Neutrophil (primary cell): ENCODE measurements around the gene MS4A2.

Source experiments
- H3K27ac ChIP-seq: fragments of 200-600 bp; sonication (generic); 2 replicates; pipeline ENCODE4 v1.5.1; 2016; ENCODE audit warnings: mild to moderate bottlenecking, moderate library complexity
- H3K27me3 ChIP-seq: fragments of 200-600 bp; sonication (generic); 2 replicates; pipeline ENCODE4 v1.6.0; 2016; ENCODE audit warnings: mild to moderate bottlenecking
- H3K36me3 ChIP-seq: fragments of 200-600 bp; sonication (generic); 2 replicates; pipeline ENCODE4 v1.5.1; 2017
- H3K4me1 ChIP-seq, 2 experiments: fragments of 200-600 bp in 1 of 2; sonication (generic) in 1 of 2; 1 replicate in 1 of 2; 2 replicates in 1 of 2; pipeline versions ENCODE4 v1.5.1 to v1.6.1; 2013 to 2016; ENCODE audit warnings: low read depth in 1 of 2, low read length in 1 of 2, mild to moderate bottlenecking in 1 of 2, moderate library complexity in 1 of 2; ENCODE audit not compliant: control insufficient read depth in 1 of 2, insufficient read depth in 1 of 2
- H3K4me3 ChIP-seq, 2 experiments: fragments of 200-600 bp in 1 of 2; sonication (generic) in 1 of 2; 1 replicate in 1 of 2; 2 replicates in 1 of 2; pipeline ENCODE4 v1.5.1; 2013 to 2016; ENCODE audit warnings: low read depth in 1 of 2, low read length in 1 of 2, mild to moderate bottlenecking in 1 of 2, moderate library complexity in 1 of 2
- H3K9me3 ChIP-seq: fragments of 200-600 bp; sonication (generic); 2 replicates; pipeline ENCODE4 v1.5.1; 2016
- CTCF ChIP-seq: fragments of 200-600 bp; sonication (generic); IDR thresholded peaks from 2 replicates; pipeline ENCODE4 v1.5.1; 2016; ENCODE audit warnings: antibody characterized with exemption

MS4A2 gene

DNA sequence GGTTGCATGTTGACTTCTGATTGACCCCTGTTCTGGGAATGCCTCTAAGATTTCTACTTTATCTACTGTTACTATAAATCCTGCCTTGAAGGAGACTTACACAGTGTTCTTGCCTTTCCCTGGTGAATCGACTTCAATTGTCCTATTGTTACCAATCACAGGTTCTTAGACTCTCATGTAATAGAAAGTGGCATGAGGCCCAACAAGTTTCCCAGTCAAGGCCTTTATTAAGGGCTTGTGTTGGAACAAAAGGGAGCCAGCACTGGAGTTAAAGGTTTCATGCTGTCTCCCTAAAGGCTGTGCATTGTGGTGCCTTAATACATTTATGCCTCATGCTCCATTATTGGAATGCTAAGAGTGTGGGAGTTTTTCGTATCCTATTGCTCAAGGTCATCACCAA is 23.3 kb downstream of the MS4A2 start:
- no peaks in the 10 kb centered on the region for H3K4me1 ChIP-seq
- H3K27me3 ChIP-seq: no peaks in the 10 kb centered on the region
- H3K36me3 ChIP-seq: no peaks in the 10 kb centered on the region
- no peaks in the 10 kb centered on the region for H3K9me3 ChIP-seq
- no peak overlapping the region for H3K27ac ChIP-seq
- H3K4me3 ChIP-seq: no peak overlapping the region
- no peak for TF ChIP-seq CTCF

GRCh38 chr11:60116996-60117790 is 28.7 kb downstream of the MS4A2 start:
- H3K36me3 ChIP-seq: no peaks in the 10 kb centered on the region
- H3K27ac ChIP-seq: no peak overlapping the region
- TF ChIP-seq CTCF: no peak
- no peaks in the 10 kb centered on the region for H3K9me3 ChIP-seq
- peaks cover 22 to 35% of the 10 kb centered on the region in 2 experiments for H3K4me1 ChIP-seq
- no peak overlapping the region for H3K4me3 ChIP-seq
- H3K27me3 ChIP-seq: no peaks in the 10 kb centered on the region

- H3K27ac ChIP-seq: peak overlapping the region; percentile 20
- TF ChIP-seq CTCF: no peak
- no peaks in the 10 kb centered on the region for H3K36me3 ChIP-seq
- H3K9me3 ChIP-seq: no peaks in the 10 kb centered on the region
- peaks cover 22 to 35% of the 10 kb centered on the region in 2 experiments for H3K4me1 ChIP-seq
- no peaks in the 10 kb centered on the region for H3K27me3 ChIP-seq
- no peak overlapping the region for H3K4me3 ChIP-seq
These were observed 29.9 kb downstream of the MS4A2 start for GRCh38 chr11:60118338-60118737.

GRCh38 chr11:60119710-60120109 is 31.2 kb downstream of the MS4A2 start:
- H3K27ac ChIP-seq: peak overlapping the region; percentile 39
- H3K36me3 ChIP-seq: no peaks in the 10 kb centered on the region
- no peak overlapping the region for H3K4me3 ChIP-seq
- TF ChIP-seq CTCF: no peak
- no peaks in the 10 kb centered on the region for H3K27me3 ChIP-seq
- H3K4me1 ChIP-seq: peaks cover 22 to 35% of the 10 kb centered on the region in 2 experiments
- H3K9me3 ChIP-seq: no peaks in the 10 kb centered on the region

DNA sequence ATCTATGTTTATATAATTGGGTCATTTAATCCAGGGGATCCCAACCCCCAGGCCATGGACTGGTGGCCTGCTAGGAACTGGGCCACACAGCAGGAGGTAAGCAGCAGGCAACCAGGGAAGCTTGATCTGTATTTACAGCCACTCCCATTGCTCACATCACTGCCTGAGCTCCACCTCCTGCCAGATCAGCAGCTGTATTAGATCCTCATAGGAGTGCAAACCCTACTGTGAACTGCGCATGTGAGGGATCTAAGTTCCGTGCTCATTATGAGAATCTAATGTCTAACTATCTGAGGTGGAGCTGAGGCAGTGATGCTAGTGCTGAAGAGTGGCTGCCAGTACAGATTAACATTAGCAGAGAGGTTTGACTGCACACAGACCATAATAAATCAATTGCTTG is 32.8 kb downstream of the MS4A2 start:
- H3K9me3 ChIP-seq: no peaks in the 10 kb centered on the region
- TF ChIP-seq CTCF: no peak
- no peaks in the 10 kb centered on the region for H3K27me3 ChIP-seq
- H3K27ac ChIP-seq: no peak overlapping the region
- H3K36me3 ChIP-seq: no peaks in the 10 kb centered on the region
- peaks cover 22 to 35% of the 10 kb centered on the region in 2 experiments for H3K4me1 ChIP-seq
- H3K4me3 ChIP-seq: no peak overlapping the region
